SH-SY5Y (cell line): ENCODE results near the gene EPHA2.
A peak's percentile ranks its signal among the peaks of the same experiment; 100 is the strongest.

Experiments
- GATA2 ChIP-seq: IDR thresholded peaks from 2 replicates; pipeline ENCODE4 v1.6.1; 2011; ENCODE audit warnings: mild to moderate bottlenecking, low read depth, low read length
- GATA3 ChIP-seq: IDR thresholded peaks from 2 replicates; pipeline ENCODE4 v1.6.1; 2011; ENCODE audit warnings: low read depth, mild to moderate bottlenecking, low read length, moderate library complexity

DNA sequence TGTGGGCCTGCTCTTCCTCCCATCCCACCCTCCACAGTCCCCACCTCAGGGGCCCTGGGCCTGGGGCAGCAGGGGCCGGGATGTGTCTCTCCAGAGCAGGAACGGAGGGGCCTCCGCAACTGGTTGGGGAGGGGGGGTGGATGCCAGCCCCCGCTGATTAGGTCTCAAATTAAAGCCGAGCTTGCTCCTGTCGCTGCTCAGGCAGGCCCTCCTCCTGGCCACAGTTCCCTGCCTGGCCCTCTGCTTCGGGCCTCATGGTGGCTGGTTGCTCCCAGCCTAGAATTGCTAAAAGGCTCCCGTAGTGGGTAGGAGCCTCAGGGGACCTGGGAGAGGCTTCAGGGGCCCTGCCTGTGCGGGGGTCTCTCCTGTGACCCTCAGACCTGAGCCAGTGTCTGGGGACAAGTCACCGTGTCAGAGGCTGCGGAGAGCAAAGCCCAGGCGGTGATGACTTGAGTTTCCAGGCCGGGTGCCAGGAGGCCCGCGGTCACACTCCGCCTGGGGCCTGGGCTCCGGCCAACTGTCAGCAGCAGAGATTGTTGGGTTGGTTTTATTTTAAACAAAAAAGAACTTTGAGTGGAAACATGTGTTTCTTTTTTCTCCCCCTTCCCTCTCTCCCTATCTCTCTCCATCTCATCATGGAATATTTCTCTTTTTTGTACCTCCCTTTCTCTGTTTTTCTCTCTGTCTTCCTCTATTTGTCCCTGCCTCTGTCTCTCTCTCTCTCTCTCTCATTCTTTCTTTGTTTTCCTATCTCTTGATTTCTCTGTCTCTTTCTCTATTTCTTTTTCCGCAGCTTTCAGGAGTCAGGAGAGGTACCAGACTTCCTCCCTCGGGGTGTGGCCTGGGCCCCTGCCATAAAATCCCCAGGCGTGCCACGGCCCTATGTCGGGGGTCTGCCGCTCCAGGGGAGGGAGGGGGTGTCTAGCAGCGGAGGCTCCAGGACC lies 20.0 kb upstream of the EPHA2 start:
- TF ChIP-seq GATA3 (no peak), GATA2 (peak; percentile 71)
